Erythroblast (primary cell): ENCODE data around the gene PDE7B.

Experiments
- GATA1 ChIP-seq: IDR thresholded peaks from 2 replicates; pipeline ENCODE4 v1.6.1; 2011; ENCODE audit warnings: low read depth, mild to moderate bottlenecking, control low read depth, low read length, moderate library complexity
- POLR2A ChIP-seq: IDR thresholded peaks from 2 replicates; pipeline ENCODE4 v1.6.1; 2011; ENCODE audit warnings: mild to moderate bottlenecking, low read length

DNA sequence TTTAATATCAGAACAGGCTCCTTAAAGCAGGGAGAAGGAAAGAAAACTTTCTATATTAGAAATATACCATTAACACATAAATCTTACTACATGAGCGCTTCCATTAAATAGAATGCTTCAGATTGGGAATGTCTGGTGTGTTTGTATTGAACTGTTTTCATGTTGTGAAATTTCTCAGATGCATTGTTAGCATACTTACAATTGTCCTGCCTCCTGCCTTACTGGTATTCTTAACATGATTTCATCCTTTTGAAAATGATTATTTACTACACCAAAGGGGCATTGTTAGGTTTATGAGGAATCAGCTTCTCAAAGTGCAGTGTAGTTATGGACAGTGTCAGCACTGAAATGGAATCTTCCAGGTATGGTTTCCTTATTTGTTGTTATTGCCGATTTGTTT, 253.1 kb downstream of the PDE7B start:
- TF ChIP-seq POLR2A (no peak), GATA1 (no peak)
